Sigmoid colon (tissue), 4 donors: ENCODE results near the gene ZNF835.

Source experiments
- CTCF ChIP-seq, 4 experiments: fragments of 450-650 bp in 3 of 4; fragments of 200-600 bp in 1 of 4; IDR thresholded peaks; one replicate each; pipeline ENCODE4 v1.5.1; 2016 to 2019; ENCODE audit warnings: antibody characterized with exemption in 4 of 4, mild to moderate bottlenecking in 3 of 4, moderate library complexity in 2 of 4
- POLR2A ChIP-seq, 2 donors: fragments of 450-650 bp; IDR thresholded peaks; one replicate each; pipeline ENCODE4 v1.6.1; 2016; ENCODE audit warnings: antibody characterized with exemption in 2 of 2, mild to moderate bottlenecking in 2 of 2, moderate library complexity in 2 of 2
- POLR2AphosphoS5 ChIP-seq, 4 donors: sonication (generic); formaldehyde crosslinking; IDR thresholded peaks; one replicate each; pipeline ENCODE4 v1.6.1; 2017; ENCODE audit warnings: antibody characterized with exemption in 4 of 4

DNA sequence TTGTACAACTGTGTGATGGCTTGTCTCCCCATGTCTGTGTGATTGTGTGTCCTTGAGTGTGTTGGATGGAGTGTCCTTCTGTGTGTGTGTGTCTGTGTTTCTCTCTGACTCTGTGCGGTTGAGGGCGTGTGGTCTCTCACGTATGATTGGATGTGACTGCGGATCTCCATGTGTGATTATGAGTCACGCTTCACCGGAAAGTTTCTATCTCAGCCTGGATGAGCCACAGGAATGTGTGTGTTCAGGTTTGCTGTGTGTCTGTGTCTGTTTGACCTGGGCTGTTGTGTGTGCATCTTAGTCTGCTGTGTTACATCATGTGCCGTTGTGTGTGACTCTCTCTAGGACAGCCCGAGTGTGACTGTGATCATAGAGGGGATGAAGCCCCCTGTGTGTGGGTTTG is 15.5 kb upstream of the ZNF835 start:
- TF ChIP-seq CTCF (IDR thresholded peaks at IDR 0.05) (no peak), POLR2AphosphoS5 (IDR thresholded peaks at IDR 0.05) (no peak), POLR2A (IDR thresholded peaks at IDR 0.05) (no peak)
